HepG2 (cell line): ENCODE measurements around the gene SOX12. TPM values are rescaled to one million over a fixed set of nuclear protein-coding genes. Genes with fewer than 3 reads are reported as not detected.

Experiments
- CAMTA2 ChIP-seq: sonication (generic); formaldehyde crosslinking; IDR thresholded peaks from 2 replicates; pipeline ENCODE4 v1.4.0; 2020; ENCODE audit warnings: mild to moderate bottlenecking, missing genetic modification reagents, borderline replicate concordance
- EEA1 ChIP-seq: sonication (generic); formaldehyde crosslinking; IDR thresholded peaks from 2 replicates; pipeline ENCODE4 v1.5.1; 2020; ENCODE audit warnings: mild to moderate bottlenecking, missing genetic modification reagents, borderline replicate concordance
- ELF1 ChIP-seq: sonication (generic); formaldehyde crosslinking; IDR thresholded peaks from 2 replicates; pipeline ENCODE4 v1.4.0; 2020; ENCODE audit warnings: missing genetic modification reagents
- EP300 ChIP-seq, 3 experiments: sonication (generic) in 1 of 3; formaldehyde crosslinking in 1 of 3; IDR thresholded peaks; 2 replicates each; pipeline versions ENCODE4 v1.5.1 to v1.6.1; 2011 to 2020; ENCODE audit warnings: low read depth in 2 of 3, low read length in 2 of 3, borderline replicate concordance in 1 of 3, improper control_type of control experiment in 1 of 3, mild to moderate bottlenecking in 1 of 3, missing genetic modification reagents in 1 of 3, moderate library complexity in 1 of 3
- HCFC1 ChIP-seq: fragments of 150-350 bp; IDR thresholded peaks from 2 replicates; pipeline ENCODE4 v1.6.1; 2014; ENCODE audit warnings: low read depth, low read length
- MTF1 ChIP-seq: sonication (generic); formaldehyde crosslinking; IDR thresholded peaks from 2 replicates; pipeline ENCODE4 v1.5.0; 2020; ENCODE audit warnings: missing genetic modification reagents
- POLR2AphosphoS5 ChIP-seq: IDR thresholded peaks from 2 replicates; pipeline ENCODE4 v1.6.1; 2012; ENCODE audit warnings: low read depth, low read length
- RBFOX2 ChIP-seq: fragments of 200-400 bp; formaldehyde crosslinking; IDR thresholded peaks from 2 replicates; pipeline ENCODE4 v1.6.1; 2017; ENCODE audit warnings: low read depth, mild to moderate bottlenecking, low read length
- SMARCE1 ChIP-seq: fragments of 450-650 bp; IDR thresholded peaks from 2 replicates; pipeline ENCODE4 v1.6.1; 2017; ENCODE audit warnings: borderline replicate concordance
- ZNF776 ChIP-seq: sonication (generic); formaldehyde crosslinking; IDR thresholded peaks from 2 replicates; pipeline ENCODE4 v1.4.0; 2020; ENCODE audit warnings: mild to moderate bottlenecking, missing genetic modification reagents
- polyA plus RNA-seq, 8 experiments: library from polyadenylated mRNA; depleted of rRNA in 3 of 8; stranded (reverse) in 7 of 8; unstranded in 1 of 8; fragments of >200 nt; fragmentation: Illumina TruSeq in 4 of 8; extraction: Trizol in 4 of 8; gene quantifications; 2 replicates each; pipeline versions ENCODE4 v1.2.1 to v1.2.3, GENCODE V29; 2011 to 2016; ENCODE audit warnings: low read depth in 4 of 8, missing spikeins in 1 of 8, mixed read lengths in 1 of 8; ENCODE audit not compliant: insufficient read depth in 1 of 8
- total RNA-seq, 5 experiments: library from RNA; depleted of rRNA; stranded (reverse); fragments of >200 nt; fragmentation: Illumina TruSeq; extraction: Trizol; gene quantifications; 2 replicates each; pipeline ENCODE4 v1.2.3, GENCODE V29; 2016; ENCODE audit warnings: low read depth in 1 of 5
- TF ChIP-seq, protein P1 (sequence below), 2 experiments: sonication (generic) in 1 of 2; formaldehyde crosslinking in 1 of 2; IDR thresholded peaks; 2 replicates each; pipeline versions ENCODE4 v1.6.1 to v1.9.0; 2014 to 2022; ENCODE audit warnings: antibody characterized with exemption in 1 of 2, borderline replicate concordance in 1 of 2, inconsistent platforms in 1 of 2, low read depth in 1 of 2, missing genetic modification reagents in 1 of 2
- TF ChIP-seq, protein P2 (sequence below): sonication (generic); formaldehyde crosslinking; IDR thresholded peaks from 2 replicates; pipeline ENCODE4 v1.4.0; 2020; ENCODE audit warnings: mild to moderate bottlenecking, missing genetic modification reagents
- TF ChIP-seq, protein P3 (sequence below): sonication (generic); formaldehyde crosslinking; conservative IDR thresholded peaks from 2 replicates; pipeline ENCODE4 v1.4.0; 2020; ENCODE audit warnings: mild to moderate bottlenecking, missing genetic modification reagents, moderate library complexity
- TF ChIP-seq, protein P4 (sequence below): sonication (generic); formaldehyde crosslinking; IDR thresholded peaks from 2 replicates; pipeline ENCODE4 v1.5.0; 2020; ENCODE audit warnings: missing genetic modification reagents

Gene SOX12
- total and polyA plus RNA-seq, 2 of the 13 experiments (the other 11 are each of a cell fraction or from before 2014, with no cell fraction given): 10.0 to 18.7 TPM

DNA sequence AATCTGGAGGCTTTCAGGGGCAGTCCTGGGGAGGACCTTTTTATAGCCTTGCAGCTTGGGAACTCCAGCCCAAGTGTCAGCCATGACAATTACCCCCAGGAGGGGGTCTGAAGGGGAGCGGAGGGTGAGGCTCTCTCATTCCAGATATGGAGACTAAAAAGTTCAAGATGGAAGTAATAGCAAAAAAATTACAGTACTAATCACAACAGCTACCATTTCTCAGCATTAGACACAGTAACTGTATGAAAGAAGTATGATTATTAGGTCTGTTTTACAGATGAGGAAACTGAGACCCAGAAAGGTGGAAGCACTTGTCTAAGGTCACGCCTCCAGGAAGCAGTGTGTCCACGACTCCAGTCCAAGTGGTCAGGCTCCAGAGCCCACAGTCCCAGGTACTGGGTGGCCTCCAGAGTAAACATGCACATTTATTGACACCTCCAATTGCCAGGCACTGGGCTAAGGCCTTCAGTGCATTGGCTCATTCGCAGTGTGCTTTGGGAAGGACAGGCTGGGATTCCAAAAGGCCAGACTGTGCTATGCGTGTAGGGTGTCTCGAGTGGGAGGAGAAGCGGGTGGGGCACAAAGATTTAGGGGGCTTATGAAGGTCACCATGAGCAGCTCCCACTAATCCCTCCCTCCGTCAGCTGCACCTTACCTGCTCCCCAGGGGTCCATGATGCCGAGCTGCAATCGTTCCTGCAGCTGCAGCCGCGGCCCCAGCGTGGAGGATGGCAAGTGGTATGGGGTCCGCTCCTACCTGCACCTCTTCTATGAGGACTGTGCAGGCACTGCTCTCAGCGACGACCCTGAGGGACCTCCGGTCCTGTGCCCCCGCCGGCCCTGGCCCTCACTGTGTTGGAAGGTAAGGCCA, 23.9 kb downstream of the SOX12 start (continued):
- TF ChIP-seq, protein P1, sequence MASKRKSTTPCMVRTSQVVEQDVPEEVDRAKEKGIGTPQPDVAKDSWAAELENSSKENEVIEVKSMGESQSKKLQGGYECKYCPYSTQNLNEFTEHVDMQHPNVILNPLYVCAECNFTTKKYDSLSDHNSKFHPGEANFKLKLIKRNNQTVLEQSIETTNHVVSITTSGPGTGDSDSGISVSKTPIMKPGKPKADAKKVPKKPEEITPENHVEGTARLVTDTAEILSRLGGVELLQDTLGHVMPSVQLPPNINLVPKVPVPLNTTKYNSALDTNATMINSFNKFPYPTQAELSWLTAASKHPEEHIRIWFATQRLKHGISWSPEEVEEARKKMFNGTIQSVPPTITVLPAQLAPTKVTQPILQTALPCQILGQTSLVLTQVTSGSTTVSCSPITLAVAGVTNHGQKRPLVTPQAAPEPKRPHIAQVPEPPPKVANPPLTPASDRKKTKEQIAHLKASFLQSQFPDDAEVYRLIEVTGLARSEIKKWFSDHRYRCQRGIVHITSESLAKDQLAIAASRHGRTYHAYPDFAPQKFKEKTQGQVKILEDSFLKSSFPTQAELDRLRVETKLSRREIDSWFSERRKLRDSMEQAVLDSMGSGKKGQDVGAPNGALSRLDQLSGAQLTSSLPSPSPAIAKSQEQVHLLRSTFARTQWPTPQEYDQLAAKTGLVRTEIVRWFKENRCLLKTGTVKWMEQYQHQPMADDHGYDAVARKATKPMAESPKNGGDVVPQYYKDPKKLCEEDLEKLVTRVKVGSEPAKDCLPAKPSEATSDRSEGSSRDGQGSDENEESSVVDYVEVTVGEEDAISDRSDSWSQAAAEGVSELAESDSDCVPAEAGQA (IDR thresholded peaks at IDR 0.05; ENCODE audit: low read depth): no peak
- TF ChIP-seq, protein P1 (CRISPR knock-in tag; IDR thresholded peaks at IDR 0.05; ENCODE audit: borderline replicate concordance): no peak
- TF ChIP-seq POLR2AphosphoS5 (0 out of 2 replicates have a peak, but pooled peaks have one; percentile 27), MTF1 (no peak), CAMTA2 (no peak), HCFC1 (no peak), ZNF776 (CRISPR knock-in tag) (no peak), EEA1 (CRISPR knock-in tag) (no peak), SMARCE1 (no peak), ELF1 (peak; percentile 60; the same call in 1 of the 2 replicates), EP300 (IDR thresholded peaks at IDR 0.05; ENCODE audit: low read depth in 2 of 2, low read length in 2 of 2) (no peak), EP300 (CRISPR knock-in tag; IDR thresholded peaks at IDR 0.05; ENCODE audit: borderline replicate concordance) (no peak), RBFOX2 (peak; percentile 38; the same call in 1 of the 2 replicates)
- TF ChIP-seq, protein P2, sequence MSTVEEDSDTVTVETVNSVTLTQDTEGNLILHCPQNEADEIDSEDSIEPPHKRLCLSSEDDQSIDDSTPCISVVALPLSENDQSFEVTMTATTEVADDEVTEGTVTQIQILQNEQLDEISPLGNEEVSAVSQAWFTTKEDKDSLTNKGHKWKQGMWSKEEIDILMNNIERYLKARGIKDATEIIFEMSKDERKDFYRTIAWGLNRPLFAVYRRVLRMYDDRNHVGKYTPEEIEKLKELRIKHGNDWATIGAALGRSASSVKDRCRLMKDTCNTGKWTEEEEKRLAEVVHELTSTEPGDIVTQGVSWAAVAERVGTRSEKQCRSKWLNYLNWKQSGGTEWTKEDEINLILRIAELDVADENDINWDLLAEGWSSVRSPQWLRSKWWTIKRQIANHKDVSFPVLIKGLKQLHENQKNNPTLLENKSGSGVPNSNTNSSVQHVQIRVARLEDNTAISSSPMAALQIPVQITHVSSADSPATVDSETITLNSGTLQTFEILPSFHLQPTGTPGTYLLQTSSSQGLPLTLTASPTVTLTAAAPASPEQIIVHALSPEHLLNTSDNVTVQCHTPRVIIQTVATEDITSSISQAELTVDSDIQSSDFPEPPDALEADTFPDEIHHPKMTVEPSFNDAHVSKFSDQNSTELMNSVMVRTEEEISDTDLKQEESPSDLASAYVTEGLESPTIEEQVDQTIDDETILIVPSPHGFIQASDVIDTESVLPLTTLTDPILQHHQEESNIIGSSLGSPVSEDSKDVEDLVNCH: no peak
- TF ChIP-seq, protein P3, sequence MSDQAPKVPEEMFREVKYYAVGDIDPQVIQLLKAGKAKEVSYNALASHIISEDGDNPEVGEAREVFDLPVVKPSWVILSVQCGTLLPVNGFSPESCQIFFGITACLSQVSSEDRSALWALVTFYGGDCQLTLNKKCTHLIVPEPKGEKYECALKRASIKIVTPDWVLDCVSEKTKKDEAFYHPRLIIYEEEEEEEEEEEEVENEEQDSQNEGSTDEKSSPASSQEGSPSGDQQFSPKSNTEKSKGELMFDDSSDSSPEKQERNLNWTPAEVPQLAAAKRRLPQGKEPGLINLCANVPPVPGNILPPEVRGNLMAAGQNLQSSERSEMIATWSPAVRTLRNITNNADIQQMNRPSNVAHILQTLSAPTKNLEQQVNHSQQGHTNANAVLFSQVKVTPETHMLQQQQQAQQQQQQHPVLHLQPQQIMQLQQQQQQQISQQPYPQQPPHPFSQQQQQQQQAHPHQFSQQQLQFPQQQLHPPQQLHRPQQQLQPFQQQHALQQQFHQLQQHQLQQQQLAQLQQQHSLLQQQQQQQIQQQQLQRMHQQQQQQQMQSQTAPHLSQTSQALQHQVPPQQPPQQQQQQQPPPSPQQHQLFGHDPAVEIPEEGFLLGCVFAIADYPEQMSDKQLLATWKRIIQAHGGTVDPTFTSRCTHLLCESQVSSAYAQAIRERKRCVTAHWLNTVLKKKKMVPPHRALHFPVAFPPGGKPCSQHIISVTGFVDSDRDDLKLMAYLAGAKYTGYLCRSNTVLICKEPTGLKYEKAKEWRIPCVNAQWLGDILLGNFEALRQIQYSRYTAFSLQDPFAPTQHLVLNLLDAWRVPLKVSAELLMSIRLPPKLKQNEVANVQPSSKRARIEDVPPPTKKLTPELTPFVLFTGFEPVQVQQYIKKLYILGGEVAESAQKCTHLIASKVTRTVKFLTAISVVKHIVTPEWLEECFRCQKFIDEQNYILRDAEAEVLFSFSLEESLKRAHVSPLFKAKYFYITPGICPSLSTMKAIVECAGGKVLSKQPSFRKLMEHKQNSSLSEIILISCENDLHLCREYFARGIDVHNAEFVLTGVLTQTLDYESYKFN (CRISPR knock-in tag): peak; percentile 86
- TF ChIP-seq, protein P4, sequence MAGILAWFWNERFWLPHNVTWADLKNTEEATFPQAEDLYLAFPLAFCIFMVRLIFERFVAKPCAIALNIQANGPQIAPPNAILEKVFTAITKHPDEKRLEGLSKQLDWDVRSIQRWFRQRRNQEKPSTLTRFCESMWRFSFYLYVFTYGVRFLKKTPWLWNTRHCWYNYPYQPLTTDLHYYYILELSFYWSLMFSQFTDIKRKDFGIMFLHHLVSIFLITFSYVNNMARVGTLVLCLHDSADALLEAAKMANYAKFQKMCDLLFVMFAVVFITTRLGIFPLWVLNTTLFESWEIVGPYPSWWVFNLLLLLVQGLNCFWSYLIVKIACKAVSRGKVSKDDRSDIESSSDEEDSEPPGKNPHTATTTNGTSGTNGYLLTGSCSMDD (CRISPR knock-in tag): no peak
